GM21447 (cell line): ENCODE data around the gene DNAH10.
A peak's percentile ranks its signal among the peaks of the same experiment; 100 is the strongest.

Experiments used
- ATAC-seq: cut with Tn5 transposase; IDR thresholded peaks from one replicate; pipeline ENCODE4 v1.9.1; 2021; ENCODE audit not compliant: unreplicated experiment

DNAH10 gene

GRCh38 chr12:123962513-123962912 lies 200.4 kb downstream of the DNAH10 start:
- ATAC-seq: no peak

- no peak for ATAC-seq
These were observed 201.7 kb downstream of the DNAH10 start for GRCh38 chr12:123963821-123964220.

- ATAC-seq: no peak
These were observed 203.3 kb downstream of the DNAH10 start for GRCh38 chr12:123965382-123965781.

GRCh38 chr12:123966596-123966995 lies 204.5 kb downstream of the DNAH10 start:
- ATAC-seq: no peak

- ATAC-seq: no peak
These were observed 205.1 kb downstream of the DNAH10 start for GRCh38 chr12:123967121-123967586.

- no peak for ATAC-seq
These were observed 209.3 kb downstream of the DNAH10 start for GRCh38 chr12:123971449-123971769.

GRCh38 chr12:123971770-123972456 lies 209.8 kb downstream of the DNAH10 start:
- ATAC-seq: peak; percentile 10

- ATAC-seq: peak; percentile 66
These were observed 210.6 kb downstream of the DNAH10 start, which contains the start of the genes CCDC92 and ZNF664 for GRCh38 chr12:123972457-123973401. CCDC92 (minus strand) TSS chr12:123972831; CDS start chr12:123944305, 28,526 bp downstream. ZNF664 (plus strand) TSS chr12:123973215; CDS start chr12:124012145, 38,930 bp downstream.

- peak; percentile 14 for ATAC-seq
These were observed 211.6 kb downstream of the DNAH10 start for GRCh38 chr12:123973552-123974341.

- ATAC-seq: no peak
These were observed 214.2 kb downstream of the DNAH10 start for GRCh38 chr12:123976227-123976826.

- no peak for ATAC-seq
These were observed 217.5 kb downstream of the DNAH10 start for GRCh38 chr12:123979566-123979965.

- ATAC-seq: no peak
These were observed 220.2 kb downstream of the DNAH10 start for GRCh38 chr12:123982269-123982668.

GRCh38 chr12:123983822-123984485 lies 221.9 kb downstream of the DNAH10 start:
- no peak for ATAC-seq

- no peak for ATAC-seq
These were observed 222.8 kb downstream of the DNAH10 start for GRCh38 chr12:123984903-123985302.
